HL-60 (cell line): ENCODE data around the gene TICAM1.
"Not testable (repeated sequence)": the region's sequence is repeated elsewhere in the genome, so short reads cannot be mapped to it uniquely, and the experiment has no call there.

Source experiments
- DNase-seq, 2 experiments: peaks; one replicate each; pipeline ENCODE4 v3.0.0-alpha.2; 2010 to 2020; ENCODE audit warnings: low read depth in 1 of 2, low spot score in 1 of 2
- H3K27ac ChIP-seq: fragments of 250-450 bp; sonication (Bioruptor Pico); replicated peaks from 2 replicates; pipeline ENCODE4 v1.5.1; 2020; ENCODE audit warnings: mild to moderate bottlenecking, moderate library complexity
- H3K27me3 ChIP-seq: fragments of 250-450 bp; sonication (Bioruptor Pico); 2 replicates; pipeline ENCODE4 v1.5.1; 2021; ENCODE audit warnings: mild to moderate bottlenecking, moderate library complexity; ENCODE audit not compliant: insufficient read depth, poor library complexity, severe bottlenecking
- H3K4me3 ChIP-seq: replicated peaks from 2 replicates; pipeline ENCODE4 v1.5.1; 2011; ENCODE audit warnings: mild to moderate bottlenecking, control low read depth, low read length; ENCODE audit not compliant: insufficient read depth
- CTCF ChIP-seq: IDR thresholded peaks from one replicate; pipeline ENCODE4 v1.5.1; 2011; ENCODE audit warnings: low read length, control low read depth, inconsistent platforms; ENCODE audit not compliant: insufficient read depth
- GABPA ChIP-seq: IDR thresholded peaks from 2 replicates; pipeline ENCODE4 v1.6.1; 2012; ENCODE audit warnings: low read depth
- POLR2AphosphoS5 ChIP-seq: IDR thresholded peaks from 2 replicates; pipeline ENCODE4 v1.6.1; 2012; ENCODE audit warnings: low read depth
- SPI1 ChIP-seq: IDR thresholded peaks from 2 replicates; pipeline ENCODE4 v1.6.1; 2012; ENCODE audit warnings: low read depth, mild to moderate bottlenecking, borderline replicate concordance
- TF ChIP-seq, protein P1 (sequence below): IDR thresholded peaks from 2 replicates; pipeline ENCODE4 v1.6.1; 2012; ENCODE audit warnings: low read depth; ENCODE audit not compliant: insufficient replicate concordance

Gene TICAM1

GRCh38 chr19:4781801-4782200 is 49.7 kb downstream of the TICAM1 start:
- no peak for TF ChIP-seq POLR2AphosphoS5
- TF ChIP-seq, protein P1, sequence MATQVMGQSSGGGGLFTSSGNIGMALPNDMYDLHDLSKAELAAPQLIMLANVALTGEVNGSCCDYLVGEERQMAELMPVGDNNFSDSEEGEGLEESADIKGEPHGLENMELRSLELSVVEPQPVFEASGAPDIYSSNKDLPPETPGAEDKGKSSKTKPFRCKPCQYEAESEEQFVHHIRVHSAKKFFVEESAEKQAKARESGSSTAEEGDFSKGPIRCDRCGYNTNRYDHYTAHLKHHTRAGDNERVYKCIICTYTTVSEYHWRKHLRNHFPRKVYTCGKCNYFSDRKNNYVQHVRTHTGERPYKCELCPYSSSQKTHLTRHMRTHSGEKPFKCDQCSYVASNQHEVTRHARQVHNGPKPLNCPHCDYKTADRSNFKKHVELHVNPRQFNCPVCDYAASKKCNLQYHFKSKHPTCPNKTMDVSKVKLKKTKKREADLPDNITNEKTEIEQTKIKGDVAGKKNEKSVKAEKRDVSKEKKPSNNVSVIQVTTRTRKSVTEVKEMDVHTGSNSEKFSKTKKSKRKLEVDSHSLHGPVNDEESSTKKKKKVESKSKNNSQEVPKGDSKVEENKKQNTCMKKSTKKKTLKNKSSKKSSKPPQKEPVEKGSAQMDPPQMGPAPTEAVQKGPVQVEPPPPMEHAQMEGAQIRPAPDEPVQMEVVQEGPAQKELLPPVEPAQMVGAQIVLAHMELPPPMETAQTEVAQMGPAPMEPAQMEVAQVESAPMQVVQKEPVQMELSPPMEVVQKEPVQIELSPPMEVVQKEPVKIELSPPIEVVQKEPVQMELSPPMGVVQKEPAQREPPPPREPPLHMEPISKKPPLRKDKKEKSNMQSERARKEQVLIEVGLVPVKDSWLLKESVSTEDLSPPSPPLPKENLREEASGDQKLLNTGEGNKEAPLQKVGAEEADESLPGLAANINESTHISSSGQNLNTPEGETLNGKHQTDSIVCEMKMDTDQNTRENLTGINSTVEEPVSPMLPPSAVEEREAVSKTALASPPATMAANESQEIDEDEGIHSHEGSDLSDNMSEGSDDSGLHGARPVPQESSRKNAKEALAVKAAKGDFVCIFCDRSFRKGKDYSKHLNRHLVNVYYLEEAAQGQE, result no peak
- TF ChIP-seq CTCF, result no peak
- no peak for TF ChIP-seq GABPA
- TF ChIP-seq SPI1, result no peak
- H3K27me3 ChIP-seq, result peaks cover 3% of the 10 kb centered on the region
- no peak for DNase-seq

GRCh38 chr19:4780860-4781259 is 50.7 kb downstream of the TICAM1 start:
- DNase-seq, result no peak
- TF ChIP-seq GABPA (no peak), CTCF (no peak), POLR2AphosphoS5 (no peak), SPI1 (no peak)
- TF ChIP-seq, protein P1, result no peak
- Histone ChIP-seq H3K27ac (no peak overlapping the region), H3K27me3 (no peaks in the 10 kb centered on the region), H3K4me3 (no peak overlapping the region)

More at GRCh38 chr19:4781801-4782200, 49.7 kb downstream of the TICAM1 start:
- H3K27ac ChIP-seq, result no peak overlapping the region
- H3K4me3 ChIP-seq, result no peak overlapping the region

DNA sequence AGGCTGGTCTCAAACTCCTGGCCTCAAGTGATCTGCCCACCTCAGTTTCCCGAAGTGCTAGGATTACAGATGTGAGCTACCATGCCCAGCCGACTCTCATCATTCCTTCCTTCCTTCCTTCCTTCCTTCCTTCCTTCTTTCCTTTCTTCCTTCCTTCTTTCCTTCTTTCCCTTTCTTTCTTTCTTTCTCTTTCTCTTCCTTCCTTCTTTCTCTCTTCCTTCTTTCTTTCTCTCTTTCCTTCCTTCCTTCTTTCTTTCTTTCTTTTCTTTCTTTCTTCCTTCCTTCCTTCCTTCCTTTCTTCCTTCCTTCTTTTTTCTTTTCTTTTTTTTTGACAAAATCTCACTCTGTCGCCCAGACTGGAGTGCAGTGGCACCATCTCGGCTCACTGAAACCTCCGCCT is 53.4 kb downstream of the TICAM1 start:
- not testable (repeated sequence) for DNase-seq, H3K27me3 ChIP-seq

GRCh38 chr19:4776436-4777211 is 54.9 kb downstream of the TICAM1 start:
- no peak overlapping the region for H3K4me3 ChIP-seq
- H3K27me3 ChIP-seq, result no peaks in the 10 kb centered on the region
- H3K27ac ChIP-seq, result no peak overlapping the region
- TF ChIP-seq GABPA, result no peak
- no peak for DNase-seq

More for the DNA sequence above, 53.4 kb downstream of the TICAM1 start:
- not testable (repeated sequence) for H3K4me3 ChIP-seq, H3K27ac ChIP-seq

GRCh38 chr19:4775627-4776152 is 55.8 kb downstream of the TICAM1 start:
- DNase-seq, result no peak
- H3K4me3 ChIP-seq, result no peak overlapping the region
- H3K27me3 ChIP-seq, result no peaks in the 10 kb centered on the region
- TF ChIP-seq, protein P1, result no peak
- TF ChIP-seq GABPA (no peak), POLR2AphosphoS5 (no peak), CTCF (no peak), SPI1 (no peak)
- no peak overlapping the region for H3K27ac ChIP-seq
